BJ (cell line): ENCODE results near the gene HELQ. TPM values are rescaled to one million over a fixed set of nuclear protein-coding genes. Genes with fewer than 3 reads are reported as not detected.

ENCODE experiments used
- CTCF ChIA-PET: fragments of 350-600 bp; formaldehyde crosslinking; extraction: SDS; loops from one replicate; lab custom pipeline; 2021; ENCODE audit warnings: antibody characterized with exemption, inconsistent platforms; lab: Yijun Ruan, JAX
- POLR2A ChIA-PET: fragments of 300-600 bp; sonication (Branson Sonifier 250); formaldehyde crosslinking; extraction: SDS; loops from one replicate; lab custom pipeline; 2021; ENCODE audit warnings: antibody characterized with exemption; lab: Charles Lee
- DNase-seq: peaks from one replicate; pipeline ENCODE4 v3.0.0-alpha.2; 2011; ENCODE audit warnings: low read depth
- H3K27me3 ChIP-seq: 2 replicates; pipeline ENCODE4 v1.6.0; 2011; ENCODE audit warnings: low read length; ENCODE audit not compliant: control insufficient read depth, insufficient read depth
- H3K36me3 ChIP-seq: 2 replicates; pipeline ENCODE4 v1.5.1; 2011; ENCODE audit warnings: low read length; ENCODE audit not compliant: control insufficient read depth, insufficient read depth
- H3K4me3 ChIP-seq: 2 replicates; pipeline ENCODE4 v1.5.1; 2011; ENCODE audit warnings: low read depth, mild to moderate bottlenecking, control low read depth, low read length
- CTCF ChIP-seq: IDR thresholded peaks from 2 replicates; pipeline ENCODE4 v1.5.1; 2011; ENCODE audit warnings: low read depth, mild to moderate bottlenecking, control low read depth, inconsistent platforms, low read length, moderate library complexity; ENCODE audit not compliant: insufficient read depth
- polyA plus RNA-seq: library from polyadenylated mRNA; depleted of rRNA; stranded (reverse); fragments of >200 nt; gene quantifications from 2 replicates; pipeline ENCODE4 v1.2.3, GENCODE V29; 2011

Gene HELQ
- polyA plus RNA-seq, 1 experiment = 9.6 TPM

GRCh38 chr4:83484500-83485461 is 29.2 kb upstream of the HELQ start, which contains the start of gene ABRAXAS1:
Gene ABRAXAS1 (minus strand): TSS chr4:83485100. CDS start chr4:83485072, 28 bp downstream.
- no peaks in the 10 kb centered on the region for H3K36me3 ChIP-seq
- no peak for TF ChIP-seq CTCF
- POLR2A ChIA-PET = no interaction called here
- DNase-seq = peak; percentile 60
- CTCF ChIA-PET = interaction anchor here (1.3 kb wide), 2 partner anchors 10 to 24 kb away, joined by 3 to 6 read pairs; no protein-coding TSS in a partner anchor
- no peaks in the 10 kb centered on the region for H3K27me3 ChIP-seq
- H3K4me3 ChIP-seq = peak within 1 kb of the TSS; percentile 52

GRCh38 chr4:83473966-83474365 is 18.3 kb upstream of the HELQ start:
- Histone ChIP-seq H3K4me3 (no peak overlapping the region), H3K27me3 (no peaks in the 10 kb centered on the region), H3K36me3 (no peaks in the 10 kb centered on the region; the same call in 1 of the 2 replicates)
- POLR2A ChIA-PET = interaction anchor here (0.7 kb wide), 1 partner anchor 1004 kb away, joined by 6 read pairs; no protein-coding TSS in a partner anchor
- no peak for DNase-seq
- no peak for TF ChIP-seq CTCF
- CTCF ChIA-PET = no interaction called here

- ChIA-PET POLR2A (no interaction called here), CTCF (no interaction called here)
- Histone ChIP-seq H3K4me3 (no peak overlapping the region), H3K36me3 (no peaks in the 10 kb centered on the region; the same call in 1 of the 2 replicates), H3K27me3 (no peaks in the 10 kb centered on the region)
- no peak for DNase-seq
- TF ChIP-seq CTCF = no peak
Observed at GRCh38 chr4:83473423-83473822, 17.8 kb upstream of the HELQ start.

GRCh38 chr4:83456184-83456501 is 520 bp upstream of the HELQ start:
- POLR2A ChIA-PET = no interaction called here
- Histone ChIP-seq H3K4me3 (peak overlapping the region; percentile 84), H3K27me3 (no peaks in the 10 kb centered on the region), H3K36me3 (peaks cover 4% of the 10 kb centered on the region; the same call in 1 of the 2 replicates)
- DNase-seq = no peak
- CTCF ChIA-PET = interaction anchor here (1.7 to 2.0 kb wide), 2 partner anchors 11 to 94 kb away, joined by 7 to 10 read pairs; no protein-coding TSS in a partner anchor
- no peak for TF ChIP-seq CTCF

- H3K36me3 ChIP-seq = 0 out of 2 replicates have a peak, but pooled peaks cover 1% of the 10 kb centered on the region
- DNase-seq = no peak
- H3K4me3 ChIP-seq = peak overlapping the region; percentile 84
- ChIA-PET POLR2A (no interaction called here), CTCF (interaction anchor here (0.7 to 2.0 kb wide), 6 partner anchors 9 to 92 kb away, joined by 3 to 10 read pairs (median 3); no protein-coding TSS in a partner anchor)
- no peak for TF ChIP-seq CTCF
- no peaks in the 10 kb centered on the region for H3K27me3 ChIP-seq
Observed at GRCh38 chr4:83454686-83455085, 937 bp downstream of the HELQ start.
